Measurements from ENCODE around the gene PLA2G4F.
"Not testable (repeated sequence)": the region's sequence is repeated elsewhere in the genome, so short reads cannot be mapped to it uniquely, and the experiment has no call there.

DNA sequence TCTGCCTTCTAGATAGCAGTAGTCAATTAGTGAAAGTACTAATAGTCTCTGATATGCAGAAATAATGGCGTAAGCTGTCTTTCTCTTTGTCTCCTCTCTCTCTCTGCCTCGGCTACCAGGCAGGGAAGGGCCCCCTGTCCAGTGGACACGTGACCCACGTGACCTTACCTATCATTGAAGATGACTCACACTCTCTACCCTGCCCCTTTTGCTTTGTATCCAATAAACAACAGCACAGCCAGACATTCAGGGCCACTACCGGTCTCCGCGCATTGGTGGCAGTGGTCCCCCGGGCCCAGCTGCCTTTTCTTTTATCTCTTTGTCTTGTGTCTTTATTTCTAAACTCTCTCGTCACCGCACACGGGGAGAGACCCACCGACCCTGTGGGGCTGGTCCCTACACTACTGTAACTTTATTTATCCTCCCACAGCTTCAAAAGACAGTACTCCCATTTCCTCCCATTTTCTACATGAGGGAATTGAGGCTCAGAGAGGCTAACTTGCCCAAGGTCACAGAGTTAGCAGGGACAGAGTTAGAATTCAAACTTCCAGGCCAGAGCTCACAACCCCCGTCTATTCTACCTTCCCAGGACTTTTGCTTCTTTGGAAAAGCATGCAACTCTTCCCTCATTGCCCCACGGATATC lies 64.6 kb downstream of the PLA2G4F start:
- TF ChIP-seq, protein P1, sequence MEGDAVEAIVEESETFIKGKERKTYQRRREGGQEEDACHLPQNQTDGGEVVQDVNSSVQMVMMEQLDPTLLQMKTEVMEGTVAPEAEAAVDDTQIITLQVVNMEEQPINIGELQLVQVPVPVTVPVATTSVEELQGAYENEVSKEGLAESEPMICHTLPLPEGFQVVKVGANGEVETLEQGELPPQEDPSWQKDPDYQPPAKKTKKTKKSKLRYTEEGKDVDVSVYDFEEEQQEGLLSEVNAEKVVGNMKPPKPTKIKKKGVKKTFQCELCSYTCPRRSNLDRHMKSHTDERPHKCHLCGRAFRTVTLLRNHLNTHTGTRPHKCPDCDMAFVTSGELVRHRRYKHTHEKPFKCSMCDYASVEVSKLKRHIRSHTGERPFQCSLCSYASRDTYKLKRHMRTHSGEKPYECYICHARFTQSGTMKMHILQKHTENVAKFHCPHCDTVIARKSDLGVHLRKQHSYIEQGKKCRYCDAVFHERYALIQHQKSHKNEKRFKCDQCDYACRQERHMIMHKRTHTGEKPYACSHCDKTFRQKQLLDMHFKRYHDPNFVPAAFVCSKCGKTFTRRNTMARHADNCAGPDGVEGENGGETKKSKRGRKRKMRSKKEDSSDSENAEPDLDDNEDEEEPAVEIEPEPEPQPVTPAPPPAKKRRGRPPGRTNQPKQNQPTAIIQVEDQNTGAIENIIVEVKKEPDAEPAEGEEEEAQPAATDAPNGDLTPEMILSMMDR (conservative IDR thresholded peaks at IDR 0.05 in 1 of 2, IDR thresholded peaks at IDR 0.05 in 1 of 2; ENCODE audit: extremely low read depth in 1 of 2, insufficient read depth in 1 of 2, low read depth in 1 of 2, low read length in 2 of 2): not testable (repeated sequence)
- TF ChIP-seq EZH2 (IDR thresholded peaks at IDR 0.05; ENCODE audit: borderline replicate concordance, low read length): not testable (repeated sequence)

All from mammary epithelial cell (primary cell).